HG02588 (cell line): ENCODE data around the gene TBC1D32.

Source experiments
- ATAC-seq: cut with Tn5 transposase; IDR thresholded peaks from one replicate; pipeline ENCODE4 v1.9.1; 2021; ENCODE audit warnings: mild to moderate bottlenecking, moderate library complexity; ENCODE audit not compliant: unreplicated experiment

Gene TBC1D32

DNA sequence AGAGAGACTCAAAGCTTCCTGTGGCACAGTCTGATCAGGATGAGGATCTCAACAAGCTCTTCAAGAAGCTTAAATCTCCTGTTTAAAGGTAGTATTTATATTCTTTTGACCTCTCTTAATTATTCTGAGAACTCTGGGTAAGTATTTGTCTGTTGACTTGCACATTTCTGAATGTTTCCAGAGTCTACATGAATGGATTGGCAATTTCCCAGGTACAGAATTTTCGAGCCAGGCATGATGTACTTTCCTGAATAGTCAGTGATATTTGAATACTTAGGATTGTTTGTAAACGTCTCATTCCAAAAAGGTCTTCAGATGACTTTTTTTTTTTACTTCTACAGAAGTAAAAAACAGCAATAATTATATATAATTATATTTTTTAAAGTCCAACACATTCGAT lies 293.4 kb downstream of the TBC1D32 start:
- ATAC-seq: no peak

DNA sequence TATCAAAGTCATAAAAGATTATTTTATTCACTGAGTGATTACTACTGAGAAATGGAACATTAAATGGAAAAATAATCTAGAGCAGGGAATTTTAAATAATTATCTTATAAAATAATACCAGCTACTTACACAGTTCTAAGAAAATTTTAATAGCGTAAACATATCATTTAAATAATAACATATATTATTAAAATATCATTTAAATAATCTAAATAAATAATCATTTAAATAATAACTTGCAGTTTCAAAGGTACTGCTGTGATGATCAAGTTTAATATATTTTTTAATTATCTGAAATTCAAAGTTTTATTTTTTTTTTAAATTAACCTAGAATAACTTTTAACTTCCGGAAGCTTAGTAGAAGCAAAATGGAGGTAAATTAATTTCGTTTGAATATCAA lies 301.2 kb downstream of the TBC1D32 start:
- no peak for ATAC-seq

DNA sequence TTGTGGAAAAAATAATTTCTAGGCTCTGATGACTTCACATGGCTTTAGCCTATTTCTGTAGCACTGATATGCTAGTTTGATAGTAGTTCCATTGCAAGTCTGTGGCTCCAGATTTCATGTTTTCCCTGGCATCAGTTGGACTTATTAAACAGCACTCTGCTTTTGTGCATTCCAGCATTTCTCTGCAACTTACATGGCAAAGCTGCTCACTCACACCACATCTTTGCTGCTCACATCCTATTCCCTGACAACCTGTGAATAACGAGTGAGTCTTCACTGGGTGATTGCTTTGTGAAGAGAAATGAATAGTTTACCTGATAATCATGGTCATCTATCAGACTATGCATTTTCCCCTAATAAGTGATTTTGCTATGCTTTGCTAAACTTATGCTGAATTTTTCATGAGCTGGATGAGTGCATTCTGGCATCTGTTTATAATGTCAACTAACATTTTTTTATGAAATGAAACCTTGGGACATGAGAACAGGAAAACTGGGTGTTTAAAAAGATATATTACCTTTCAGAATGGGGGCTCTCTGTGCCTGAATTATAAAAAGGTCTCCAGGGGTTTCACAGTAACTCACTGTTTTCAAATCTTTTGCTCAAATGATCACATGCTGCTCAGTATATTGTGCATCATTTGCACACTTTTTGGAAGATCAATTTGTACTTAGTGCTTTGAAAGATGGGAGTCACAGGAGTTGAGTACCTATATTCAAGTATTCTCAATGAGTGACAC lies 301.8 kb downstream of the TBC1D32 start:
- ATAC-seq: no peak
